GOT3 (cell line): ENCODE results near the gene A3GALT2.

Experiments
- DNase-seq: peaks from one replicate; lab custom pipeline; 2025; ENCODE audit warnings: mixed read lengths; lab: John Stamatoyannopoulos, UW

The A3GALT2 gene

GRCh38 chr1:33332357-33332789 lies 11.5 kb upstream of the A3GALT2 start:
- no peak for DNase-seq

- no peak for DNase-seq
Measured at GRCh38 chr1:33331444-33332356, 10.8 kb upstream of the A3GALT2 start.

- DNase-seq, result no peak
Measured at GRCh38 chr1:33330906-33331305, 10.0 kb upstream of the A3GALT2 start.

GRCh38 chr1:33330361-33330890 lies 9.5 kb upstream of the A3GALT2 start:
- no peak for DNase-seq

GRCh38 chr1:33329600-33330305 lies 8.9 kb upstream of the A3GALT2 start:
- no peak for DNase-seq

- DNase-seq, result no peak
Measured at GRCh38 chr1:33328817-33329216, 7.9 kb upstream of the A3GALT2 start.

GRCh38 chr1:33327587-33328325 lies 6.9 kb upstream of the A3GALT2 start:
- DNase-seq, result no peak

GRCh38 chr1:33326785-33327184 lies 5.9 kb upstream of the A3GALT2 start:
- DNase-seq, result no peak

GRCh38 chr1:33324677-33325575 lies 4.0 kb upstream of the A3GALT2 start:
- DNase-seq, result no peak

GRCh38 chr1:33323663-33324477 lies 3.0 kb upstream of the A3GALT2 start:
- no peak for DNase-seq

- DNase-seq, result no peak
Measured at GRCh38 chr1:33322870-33323585, 2.1 kb upstream of the A3GALT2 start.

GRCh38 chr1:33322109-33322508 lies 1.2 kb upstream of the A3GALT2 start:
- DNase-seq, result no peak

- DNase-seq, result no peak
Measured at GRCh38 chr1:33321178-33321577, 280 bp upstream of the A3GALT2 start.

- DNase-seq, result no peak
Measured at GRCh38 chr1:33319949-33320618, 814 bp downstream of the A3GALT2 start.

- no peak for DNase-seq
Measured at GRCh38 chr1:33319186-33319948, 1.5 kb downstream of the A3GALT2 start.

- DNase-seq, result no peak
Measured at GRCh38 chr1:33317946-33318345, 3.0 kb downstream of the A3GALT2 start.

- no peak for DNase-seq
Measured at GRCh38 chr1:33317354-33317753, 3.5 kb downstream of the A3GALT2 start.

GRCh38 chr1:33316601-33317000 lies 4.3 kb downstream of the A3GALT2 start:
- DNase-seq, result no peak
